HG03280 (cell line): ENCODE measurements around the gene SOS2.
"Not testable (repeated sequence)": the region's sequence is repeated elsewhere in the genome, so short reads cannot be mapped to it uniquely, and the experiment has no call there.

Source experiments
- ATAC-seq: cut with Tn5 transposase; IDR thresholded peaks from one replicate; pipeline ENCODE4 v1.9.1; 2021; ENCODE audit warnings: mild to moderate bottlenecking, moderate library complexity; ENCODE audit not compliant: unreplicated experiment

The SOS2 gene

GRCh38 chr14:50228313-50228712, 3.1 kb downstream of the SOS2 start:
- ATAC-seq: no peak

DNA sequence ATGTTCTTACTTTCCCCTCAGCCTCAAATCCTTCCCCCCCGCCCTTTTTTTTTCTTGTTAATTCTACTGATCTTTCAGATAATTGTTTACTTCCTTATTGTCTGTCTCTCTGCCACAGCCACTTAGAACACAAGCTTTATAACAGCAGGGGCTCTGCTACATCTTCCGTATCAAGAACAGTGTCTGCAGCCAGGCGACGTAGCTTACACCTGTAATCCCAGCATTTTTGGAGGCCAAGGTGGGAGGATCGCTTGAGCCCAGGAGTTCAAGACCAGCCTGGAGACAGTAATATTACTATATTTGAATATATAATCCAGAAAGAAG, 5.4 kb downstream of the SOS2 start:
- no peak for ATAC-seq

DNA sequence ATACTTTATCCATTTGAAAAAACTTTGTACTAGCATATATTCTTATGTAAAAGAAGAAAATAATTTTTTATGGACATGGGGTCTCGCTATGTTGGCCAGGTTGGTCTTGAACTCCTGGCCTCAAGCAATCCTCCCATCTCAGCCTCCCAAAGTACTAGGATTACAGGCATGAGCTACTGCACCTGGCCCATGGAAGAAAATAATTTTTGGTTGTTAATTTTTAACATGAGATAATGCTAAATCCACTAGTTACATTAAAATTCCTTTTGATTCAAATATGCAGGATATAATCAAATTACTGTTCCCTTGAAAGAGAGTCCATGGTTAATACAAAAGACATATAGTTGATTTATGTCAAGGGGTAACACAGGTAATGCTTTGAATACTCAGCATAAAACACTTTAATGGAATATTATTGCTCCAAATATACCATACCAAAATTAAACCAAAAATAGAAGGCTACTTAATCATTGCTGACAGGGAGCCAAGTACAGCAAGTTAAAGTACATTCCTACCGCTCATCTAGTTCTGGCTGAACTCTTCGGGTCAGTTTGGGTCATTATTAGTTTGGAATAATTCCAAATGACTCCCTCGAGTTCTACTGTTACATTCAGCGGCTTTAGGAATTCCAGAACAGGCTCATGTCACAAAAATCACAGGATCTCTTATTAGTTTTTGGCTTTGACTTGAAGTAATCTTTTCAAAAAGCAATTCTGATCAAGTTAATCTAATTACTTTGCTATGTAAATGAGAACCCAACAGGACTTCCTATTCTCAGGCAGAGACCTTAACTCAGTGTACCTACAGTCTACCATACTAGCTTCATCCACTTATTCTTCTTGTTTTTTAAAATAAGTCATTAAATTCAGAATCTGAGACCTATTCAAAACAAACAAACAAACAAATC, 6.1 kb downstream of the SOS2 start:
- no peak for ATAC-seq

GRCh38 chr14:50222055-50222613, 9.2 kb downstream of the SOS2 start:
- no peak for ATAC-seq

DNA sequence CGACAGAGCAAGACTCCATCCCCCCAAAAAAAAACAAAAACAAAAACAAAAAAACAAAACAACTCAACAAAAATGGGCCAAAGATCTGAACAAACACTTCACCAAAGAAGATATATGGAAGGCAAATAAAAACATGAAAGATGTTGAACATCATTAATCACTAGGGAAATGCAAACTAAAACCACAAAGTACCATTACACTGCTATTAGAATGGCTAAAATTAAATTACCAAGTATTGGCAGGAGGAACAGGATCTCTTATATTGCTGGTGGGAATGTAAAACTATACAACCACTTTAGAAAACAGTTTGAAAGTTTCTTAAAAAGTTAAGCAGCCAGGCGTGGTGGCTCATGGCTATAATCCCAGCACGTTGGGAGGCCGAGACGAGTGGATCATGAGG, 12.9 kb downstream of the SOS2 start:
- ATAC-seq: no peak

DNA sequence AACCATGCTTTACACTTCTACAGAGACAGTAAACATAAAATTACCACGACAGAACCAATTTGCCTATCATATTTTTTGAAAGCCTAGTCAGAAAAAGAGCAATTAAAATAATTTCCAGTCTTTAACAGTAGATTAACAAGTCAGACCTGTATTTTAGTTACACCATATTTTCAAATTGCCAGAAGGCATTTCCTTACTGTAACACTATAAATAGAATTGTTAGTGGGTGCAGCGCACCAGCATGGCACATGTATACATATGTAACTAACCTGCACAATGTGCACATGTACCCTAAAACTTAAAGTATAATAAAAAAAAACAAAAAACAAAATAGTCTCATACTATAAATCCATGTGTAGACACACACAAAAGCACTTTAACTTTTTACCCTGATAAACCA, 16.0 kb downstream of the SOS2 start:
- ATAC-seq: no peak

DNA sequence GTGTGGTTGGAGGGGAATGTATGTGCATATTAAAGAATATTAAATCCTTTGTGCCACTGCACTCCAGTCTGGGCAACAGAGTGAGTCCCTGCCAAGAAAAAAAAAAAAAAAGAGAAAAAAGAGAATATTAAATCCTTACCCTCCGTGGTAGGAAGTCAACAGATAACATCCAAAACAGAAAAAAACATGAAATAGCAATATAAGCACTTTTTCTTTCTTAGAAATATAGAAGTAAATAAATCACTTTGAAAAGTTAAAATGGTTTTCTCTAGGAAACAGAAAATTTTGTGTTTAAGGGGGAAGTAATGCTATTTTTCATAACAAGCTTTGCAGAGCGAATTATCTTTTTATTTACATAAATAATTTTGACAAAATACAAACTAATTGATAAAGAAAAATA, 17.6 kb downstream of the SOS2 start:
- no peak for ATAC-seq

GRCh38 chr14:50212726-50213125, 18.7 kb downstream of the SOS2 start:
- ATAC-seq: no peak

DNA sequence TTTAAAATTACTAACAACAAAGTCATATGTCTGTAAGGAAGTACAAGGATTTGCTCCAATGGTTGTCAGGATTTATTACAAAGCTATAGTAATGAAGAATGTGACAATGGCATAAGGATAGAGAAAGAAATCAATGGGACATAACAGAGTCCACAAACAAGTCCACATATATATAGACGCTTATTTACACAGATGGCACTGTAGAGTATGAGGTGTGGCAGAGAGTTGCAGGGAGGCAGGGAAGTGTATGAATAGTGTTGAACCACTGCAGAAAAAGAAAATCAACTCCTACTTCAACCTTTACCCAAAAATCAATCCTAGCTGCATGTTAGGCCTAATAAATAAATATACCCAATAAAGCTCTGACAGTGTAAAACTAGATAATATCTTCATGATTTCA, 21.3 kb downstream of the SOS2 start:
- ATAC-seq: no peak

- ATAC-seq: no peak
Observed at GRCh38 chr14:50198499-50198898, 32.9 kb downstream of the SOS2 start.

- no peak for ATAC-seq
Observed at GRCh38 chr14:50191499-50191898, 39.9 kb downstream of the SOS2 start.

GRCh38 chr14:50186107-50186506, 45.3 kb downstream of the SOS2 start:
- ATAC-seq: no peak

DNA sequence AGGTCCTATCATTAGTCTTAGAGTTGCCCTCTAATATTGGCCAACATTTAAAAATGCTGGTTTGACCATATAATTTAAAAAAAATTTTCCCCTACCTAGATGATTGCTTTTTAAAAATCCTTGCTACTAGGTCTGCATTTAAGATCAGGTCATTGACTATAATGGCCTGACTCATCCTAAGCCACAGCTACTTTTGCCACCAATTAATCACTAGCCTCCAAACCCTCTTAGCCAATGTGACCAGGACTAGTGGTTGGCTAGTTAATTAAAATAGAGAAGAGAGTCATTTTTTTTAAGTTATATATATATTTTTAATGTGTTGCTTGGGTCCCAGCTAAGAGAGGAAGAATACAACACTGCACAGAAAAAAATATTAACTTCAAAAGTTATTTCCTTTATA, 57.5 kb downstream of the SOS2 start:
- ATAC-seq: no peak

DNA sequence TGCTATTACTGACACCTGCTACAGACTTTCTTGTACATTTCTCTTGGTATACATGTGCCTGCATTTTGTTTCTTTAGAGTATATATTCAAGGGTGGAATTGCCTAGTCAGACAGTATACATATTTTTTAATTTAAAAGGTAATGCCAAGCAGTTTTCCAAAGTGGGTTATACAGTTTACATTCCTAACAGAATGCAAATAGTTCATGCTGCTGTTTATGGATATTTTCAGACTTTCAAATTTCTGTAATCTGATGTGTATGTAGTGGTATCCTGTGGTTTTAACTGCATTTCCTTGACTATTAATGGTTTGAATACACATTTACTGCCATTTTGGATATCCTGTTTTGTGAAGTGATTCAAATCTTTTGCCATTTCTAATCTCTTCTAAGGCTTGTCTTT, 59.5 kb downstream of the SOS2 start:
- ATAC-seq: no peak

DNA sequence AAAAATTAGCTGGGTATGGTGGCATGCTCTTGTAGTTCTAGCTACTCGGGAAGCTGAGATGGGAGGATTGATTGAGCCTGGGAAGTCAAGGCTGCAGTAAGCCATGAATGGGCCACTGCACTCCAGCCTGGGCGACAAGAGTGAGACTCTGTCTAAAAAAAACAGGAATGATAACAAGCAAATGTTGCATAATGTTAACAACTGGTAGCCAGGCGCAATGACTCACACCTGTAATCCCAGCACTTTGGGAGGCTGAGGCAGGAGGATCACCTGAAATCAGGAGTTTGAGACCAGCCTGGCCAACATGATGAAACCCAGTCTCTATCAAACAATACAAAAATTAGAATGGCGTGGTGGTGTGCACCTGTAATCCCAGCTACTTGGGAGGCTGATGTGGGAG, 64.0 kb downstream of the SOS2 start:
- ATAC-seq: not testable (repeated sequence)

GRCh38 chr14:50156111-50156510, 75.3 kb downstream of the SOS2 start:
- no peak for ATAC-seq

- ATAC-seq: no peak
Observed at GRCh38 chr14:50148799-50149198, 82.6 kb downstream of the SOS2 start.

- ATAC-seq: no peak
Observed at GRCh38 chr14:50139192-50139591, 92.2 kb downstream of the SOS2 start.

- no peak for ATAC-seq
Observed at GRCh38 chr14:50127802-50128201, 103.6 kb downstream of the SOS2 start.

GRCh38 chr14:50123062-50123461, 108.3 kb downstream of the SOS2 start:
- no peak for ATAC-seq

DNA sequence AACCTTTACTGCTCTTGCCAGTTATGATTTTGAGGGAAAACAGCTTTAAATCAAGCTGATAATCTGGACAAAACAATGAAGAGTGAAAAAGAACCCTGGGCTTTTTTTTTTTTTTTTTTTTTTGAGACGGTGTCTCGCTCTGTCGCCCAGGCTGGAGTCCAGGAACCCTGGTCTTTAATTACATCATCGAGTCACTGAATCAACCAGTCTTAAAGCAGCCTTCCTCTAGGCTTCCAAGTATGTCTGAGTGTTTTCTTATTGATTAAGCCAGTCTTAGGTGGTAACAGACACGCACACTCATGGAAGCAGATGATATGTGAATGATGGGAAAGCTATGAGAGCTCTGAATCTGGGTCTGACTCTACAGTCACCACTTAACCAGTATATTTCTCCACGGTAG, 109.1 kb downstream of the SOS2 start:
- no peak for ATAC-seq

DNA sequence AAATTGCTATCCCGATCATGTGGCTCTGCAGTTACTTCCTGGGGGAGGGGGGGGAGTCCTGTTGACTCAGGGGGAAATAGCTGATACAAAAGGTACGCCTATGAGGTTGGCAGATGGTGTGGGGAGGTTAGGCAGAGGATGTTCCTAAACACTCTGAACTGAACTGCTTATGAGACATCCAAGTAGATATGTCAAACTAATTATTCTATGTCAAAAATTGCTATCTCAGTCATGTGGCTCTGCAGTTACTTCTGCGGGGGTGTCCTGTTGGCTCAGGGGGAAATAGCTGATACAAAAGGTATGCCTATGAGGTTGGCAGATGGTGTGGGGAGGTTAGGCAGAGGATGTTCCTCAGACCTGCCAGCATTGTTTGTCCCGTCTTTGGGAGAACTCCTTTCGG, 109.9 kb downstream of the SOS2 start:
- no peak for ATAC-seq

GRCh38 chr14:50117456-50117855, 113.9 kb downstream of the SOS2 start:
- ATAC-seq: no peak
